GOT3 (cell line): ENCODE data around the gene MAP2K5.
A peak's percentile ranks its signal among the peaks of the same experiment; 100 is the strongest.

ENCODE experiments used
- DNase-seq: peaks from one replicate; lab custom pipeline; 2025; ENCODE audit warnings: mixed read lengths; lab: John Stamatoyannopoulos, UW

Gene MAP2K5

DNA sequence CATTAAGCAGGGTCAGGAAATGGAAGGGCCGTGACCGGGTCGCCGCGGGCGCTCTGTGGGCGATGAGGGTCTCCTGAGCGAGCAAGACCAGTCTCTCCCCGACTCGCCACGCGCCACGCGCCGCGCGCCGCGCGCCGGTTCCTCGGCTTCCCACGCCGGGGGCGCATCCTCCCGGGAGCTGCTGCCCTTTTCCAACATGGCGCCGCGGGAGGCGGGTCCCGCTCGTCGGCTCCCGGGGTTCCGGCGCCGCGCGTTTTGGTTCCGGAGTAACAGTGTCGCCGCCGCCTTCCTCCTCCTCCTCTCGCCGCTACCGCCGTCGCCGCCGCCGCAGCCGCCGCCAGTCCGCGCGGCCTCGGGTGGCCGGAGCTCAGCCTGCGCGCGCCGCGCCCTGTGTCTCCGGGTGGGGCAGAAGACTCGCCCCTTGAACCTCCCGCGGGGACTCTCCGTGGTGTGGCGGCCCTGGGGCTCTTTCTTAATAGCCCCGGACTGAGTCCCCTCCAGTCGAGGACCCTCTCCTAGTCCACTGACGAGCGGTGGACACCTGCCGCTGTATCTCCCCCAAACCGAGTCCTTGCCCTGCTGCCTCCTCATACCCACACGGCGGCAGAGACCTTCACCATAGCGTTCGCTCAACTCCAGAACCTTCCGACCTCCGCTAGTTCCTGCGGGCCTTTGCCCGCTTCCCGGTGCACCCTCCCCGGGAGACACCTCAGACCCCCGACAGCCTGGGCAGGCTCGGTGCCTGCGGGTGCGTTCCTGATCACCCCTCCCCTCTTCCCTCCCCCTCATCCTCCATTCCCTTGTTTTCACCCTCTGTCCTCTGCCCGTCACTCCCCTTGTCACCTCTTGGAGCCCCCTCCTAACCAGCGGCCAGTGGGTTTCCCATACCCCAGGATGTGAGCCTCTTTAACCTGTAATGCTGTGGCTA, at the start of gene MAP2K5:
MAP2K5 (plus strand) TSS at position 284 of the 928 bp plus-strand sequence; CDS start at position 917, 633 bp downstream.
- peak; percentile 42 for DNase-seq

DNA sequence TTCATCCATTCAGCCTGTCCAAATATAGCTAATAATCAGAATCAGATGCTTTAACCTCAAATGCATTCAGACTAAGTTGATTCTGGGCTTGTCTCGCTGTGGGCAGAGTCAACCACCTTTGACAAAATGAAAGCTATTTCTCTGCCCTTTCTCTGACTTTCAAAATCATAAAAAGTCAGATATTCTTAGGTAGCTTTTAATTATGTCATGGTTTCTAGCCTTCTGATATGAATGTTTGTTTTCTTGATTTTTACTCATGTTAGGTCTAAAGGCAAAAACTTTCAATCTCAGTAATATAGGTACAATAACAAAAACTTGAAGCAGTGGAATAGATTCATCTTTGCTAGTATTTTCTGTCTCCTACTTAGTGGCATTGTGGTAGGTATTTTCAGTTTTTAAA, 46.9 kb upstream of the MAP2K5 start:
- no peak for DNase-seq

DNA sequence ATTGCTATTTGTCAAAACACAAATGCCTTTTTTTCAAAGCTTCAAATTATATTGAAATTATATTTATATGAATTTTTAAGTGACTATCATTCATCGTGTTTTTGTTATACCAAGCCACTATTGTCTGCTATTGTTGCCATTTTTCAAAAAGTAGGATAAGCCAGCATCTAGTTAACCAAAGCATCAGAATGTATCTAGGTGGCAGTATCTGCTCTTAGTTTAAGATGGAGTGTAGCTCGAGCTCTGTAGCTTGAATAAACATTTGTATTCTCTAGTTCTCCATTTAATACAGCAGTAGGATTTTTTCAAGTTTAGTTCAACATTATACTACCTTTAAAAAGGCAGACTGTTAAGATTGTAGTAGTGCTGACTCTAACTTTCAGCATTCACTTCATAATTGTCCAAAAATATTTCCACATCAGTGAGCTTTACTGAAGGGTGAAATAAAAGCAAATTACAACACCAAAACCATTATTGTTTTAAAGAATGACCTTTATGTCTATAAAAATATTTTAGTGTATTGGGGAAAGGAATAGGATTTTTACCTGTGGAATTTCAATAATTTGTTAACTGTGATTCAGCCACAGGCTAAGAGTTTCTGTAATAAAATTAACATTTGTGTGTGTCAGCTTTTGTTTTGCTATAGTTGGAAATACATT, 41.2 kb upstream of the MAP2K5 start:
- DNase-seq, result no peak

DNA sequence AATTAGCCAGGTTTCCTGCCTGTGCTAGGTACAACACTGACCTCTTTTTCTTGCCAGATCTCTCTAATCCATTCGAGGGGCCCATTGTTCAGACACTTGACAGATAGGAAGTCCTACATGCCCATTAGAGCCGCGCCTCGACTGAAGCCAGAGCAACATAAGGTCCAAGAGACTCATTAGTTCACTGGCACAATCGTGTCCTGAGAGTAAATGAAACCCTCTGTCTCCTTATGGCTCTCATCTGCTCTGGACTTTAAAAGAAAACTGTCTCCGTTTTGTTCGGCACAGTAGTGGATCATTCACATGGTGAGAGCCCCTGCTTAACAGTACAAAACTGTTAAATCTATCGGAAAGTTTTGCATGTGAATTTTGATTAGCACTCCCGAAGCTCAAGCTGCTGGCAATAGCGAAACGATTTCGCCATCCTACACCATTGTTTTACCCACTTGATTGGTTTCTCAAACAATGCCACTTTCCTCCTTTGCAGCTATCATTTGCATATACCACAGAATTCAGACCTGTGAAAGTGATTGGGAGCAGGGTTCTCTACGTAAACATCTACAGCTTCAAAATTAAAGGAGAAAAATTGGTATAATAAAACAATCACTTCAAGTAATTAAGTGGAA, 40.6 kb upstream of the MAP2K5 start:
- DNase-seq, result no peak

DNA sequence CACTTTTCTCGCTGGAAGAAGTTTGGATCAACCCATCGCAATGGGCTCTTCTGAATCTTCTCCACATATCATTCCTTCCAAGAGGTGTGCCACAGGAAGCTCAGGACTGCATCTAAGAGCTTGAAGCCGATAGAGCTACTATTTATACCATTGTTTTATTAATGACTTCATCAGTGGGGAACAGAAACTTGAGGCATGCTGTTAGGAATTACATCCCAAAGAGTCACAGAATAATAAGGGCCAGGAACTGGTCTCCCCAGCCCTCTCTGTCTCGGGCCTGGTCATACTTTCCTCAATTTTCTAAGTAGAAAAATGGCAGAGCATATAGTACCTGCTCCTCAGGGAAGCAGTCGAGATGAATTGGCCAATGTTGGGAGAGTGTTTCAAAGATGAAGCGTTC, 38.4 kb upstream of the MAP2K5 start:
- DNase-seq, result no peak

DNA sequence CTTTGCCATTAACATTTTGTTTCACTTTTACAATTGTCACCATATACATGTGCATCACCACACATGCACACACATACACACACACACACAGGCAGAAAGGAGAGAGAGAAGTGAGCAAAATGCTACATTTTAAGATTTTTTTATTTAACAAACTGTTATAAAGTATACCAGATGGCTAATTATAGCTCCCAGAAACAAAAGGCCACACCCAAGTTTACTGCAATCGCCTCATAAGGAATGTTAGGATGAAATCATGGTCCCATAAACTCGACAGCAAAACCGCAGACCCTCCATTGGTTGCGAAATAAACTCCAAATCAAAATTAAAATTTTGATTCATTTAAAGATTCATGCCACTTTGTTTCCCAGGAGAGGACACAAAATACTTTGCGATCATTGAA, 37.7 kb upstream of the MAP2K5 start:
- DNase-seq, result no peak

DNA sequence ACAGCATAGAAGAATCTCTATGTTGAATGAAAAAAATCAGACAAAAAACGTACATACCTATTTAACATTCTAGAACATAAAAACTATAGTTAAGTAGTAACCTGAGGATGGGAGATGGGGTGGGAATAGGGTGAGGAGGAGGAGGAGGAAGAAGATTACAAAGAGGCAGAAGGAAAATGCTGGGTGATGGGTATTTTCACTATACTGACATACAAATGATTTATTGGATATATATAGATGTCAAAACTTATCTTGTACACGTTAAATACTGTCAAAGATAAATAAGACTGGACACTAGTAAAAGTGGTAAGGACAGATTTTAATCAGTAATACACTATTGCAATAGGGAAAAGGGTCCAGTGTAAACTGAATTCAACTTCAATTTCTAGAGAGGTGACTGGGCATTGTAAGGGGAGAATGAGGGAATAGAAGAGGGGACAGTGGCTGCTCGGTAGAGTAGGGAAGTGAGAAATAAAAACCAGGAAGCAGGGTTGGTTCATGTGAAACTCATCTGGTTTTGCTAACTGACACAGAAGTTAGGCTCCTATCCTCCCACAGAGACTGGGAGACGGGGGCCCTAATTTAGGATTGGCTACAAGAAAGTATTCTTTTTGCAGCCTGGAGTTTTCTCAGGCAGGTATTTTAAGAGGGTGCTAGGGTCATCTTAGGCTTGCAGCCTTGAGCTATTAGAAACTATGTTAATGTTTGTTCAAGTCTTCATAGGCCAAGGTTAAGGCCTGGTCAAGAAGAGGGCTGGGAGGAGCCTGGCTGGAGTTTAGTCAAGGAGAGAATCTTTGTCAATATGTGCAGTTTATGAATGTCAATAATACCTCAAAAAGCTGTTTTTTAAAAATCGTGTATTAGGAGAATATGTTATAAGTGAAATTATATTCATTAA, 36.6 kb upstream of the MAP2K5 start:
- DNase-seq, result no peak

DNA sequence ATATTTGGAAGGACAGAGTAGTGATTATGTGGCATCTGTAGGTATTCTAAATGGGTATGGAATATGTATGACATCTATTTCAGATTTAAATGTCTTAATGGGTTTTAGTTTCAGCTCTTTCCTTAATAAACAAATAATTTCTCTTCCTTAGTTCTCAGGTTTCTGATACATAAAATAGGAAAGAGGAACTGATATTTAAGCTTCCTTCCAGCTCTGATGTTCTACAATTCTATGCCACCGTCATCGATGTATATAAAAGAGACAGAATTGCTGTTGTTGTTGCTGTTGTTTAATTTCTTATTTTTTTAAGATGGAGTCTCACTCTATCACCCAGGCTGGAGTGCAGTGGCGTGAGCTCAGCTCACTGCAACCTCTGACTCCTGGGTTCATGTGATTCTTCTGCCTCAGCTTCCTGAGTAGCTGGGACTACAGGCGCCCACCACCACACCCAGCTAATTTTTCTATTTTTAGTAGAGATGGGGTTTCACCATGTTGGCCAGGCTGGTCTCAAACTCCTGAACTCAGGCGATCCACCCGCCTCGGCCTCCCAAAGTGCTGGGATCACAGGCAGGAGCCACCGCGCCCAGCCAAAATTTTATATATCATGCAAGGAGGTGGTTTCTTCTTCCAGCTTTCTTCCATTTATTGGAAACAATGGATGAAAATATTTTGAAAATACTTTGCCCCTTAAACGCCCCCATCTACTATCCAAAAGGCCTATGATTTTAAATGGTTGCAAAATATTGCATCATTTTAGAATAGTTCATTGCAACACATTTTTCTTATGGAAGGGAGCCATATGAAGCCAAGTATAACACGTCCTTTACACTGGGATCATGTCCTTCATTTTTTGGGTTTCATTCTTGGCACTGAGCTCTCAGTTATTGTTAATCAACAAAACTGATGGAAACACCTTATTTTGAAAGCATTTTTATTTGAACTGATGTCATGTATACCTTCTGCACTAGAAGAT, 35.4 kb upstream of the MAP2K5 start:
- DNase-seq, result no peak

DNA sequence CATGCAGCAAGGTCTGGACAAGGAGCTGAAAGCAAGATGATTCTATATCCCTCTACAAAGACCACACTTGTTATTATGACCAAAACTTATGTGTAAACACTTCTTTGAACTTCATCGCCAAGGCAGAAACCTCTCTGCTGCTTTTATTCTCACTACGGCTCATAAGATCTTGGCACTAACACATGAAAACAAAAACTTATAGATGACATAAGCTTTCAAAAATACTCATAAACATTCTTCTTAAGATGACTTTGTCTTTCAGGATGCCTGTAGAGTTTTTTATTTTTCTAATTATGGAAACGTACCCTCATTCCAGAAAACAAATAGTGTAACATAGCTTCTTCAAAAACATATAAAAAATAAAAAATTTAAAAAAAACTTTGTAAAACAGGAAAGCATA, 34.1 kb upstream of the MAP2K5 start:
- no peak for DNase-seq

DNA sequence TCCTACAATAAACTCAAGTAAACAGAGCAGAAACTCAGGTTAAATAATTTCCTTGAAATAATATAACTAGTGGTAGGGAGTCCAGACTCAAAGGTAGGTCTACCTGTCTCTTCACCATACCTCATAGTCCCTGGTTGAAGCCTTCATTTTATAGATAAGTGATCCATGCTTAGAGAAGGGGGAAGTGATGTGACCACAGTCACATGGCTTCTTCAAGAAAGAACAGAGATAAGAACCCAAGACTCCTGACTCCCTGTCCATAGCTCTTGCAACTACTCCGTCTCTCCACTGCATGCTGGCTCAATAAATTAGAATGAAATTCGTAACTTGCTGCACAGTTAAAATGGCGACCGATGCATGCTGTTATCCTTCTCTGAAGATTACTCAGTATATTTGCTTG, 32.6 kb upstream of the MAP2K5 start:
- no peak for DNase-seq

DNA sequence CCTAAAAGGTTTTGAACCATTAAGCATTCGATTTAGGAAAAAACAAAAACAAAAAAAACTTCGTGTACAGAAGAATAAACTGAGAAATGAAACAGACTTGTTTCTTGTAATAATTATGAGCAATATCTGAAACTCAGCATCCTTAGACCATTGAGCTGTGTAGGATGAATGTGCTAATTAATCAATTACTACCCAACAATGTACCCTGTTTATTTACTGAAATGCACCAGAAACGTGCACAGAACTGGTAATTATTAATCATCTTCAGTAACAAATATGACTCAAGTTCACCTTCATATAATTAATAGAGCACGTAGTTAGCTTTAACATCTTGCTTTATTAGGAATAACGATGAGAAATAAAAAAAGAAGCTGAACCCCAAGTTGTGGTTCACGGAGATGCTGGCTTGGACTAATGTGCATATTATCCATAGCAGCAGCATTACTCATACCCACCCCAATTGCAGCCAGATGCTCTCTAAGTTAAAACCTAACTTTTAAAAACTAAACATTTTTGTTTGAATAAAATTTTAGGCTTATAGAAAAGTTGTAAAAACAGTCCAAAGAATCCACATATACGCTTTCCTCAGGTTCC, 31.8 kb upstream of the MAP2K5 start:
- no peak for DNase-seq

DNA sequence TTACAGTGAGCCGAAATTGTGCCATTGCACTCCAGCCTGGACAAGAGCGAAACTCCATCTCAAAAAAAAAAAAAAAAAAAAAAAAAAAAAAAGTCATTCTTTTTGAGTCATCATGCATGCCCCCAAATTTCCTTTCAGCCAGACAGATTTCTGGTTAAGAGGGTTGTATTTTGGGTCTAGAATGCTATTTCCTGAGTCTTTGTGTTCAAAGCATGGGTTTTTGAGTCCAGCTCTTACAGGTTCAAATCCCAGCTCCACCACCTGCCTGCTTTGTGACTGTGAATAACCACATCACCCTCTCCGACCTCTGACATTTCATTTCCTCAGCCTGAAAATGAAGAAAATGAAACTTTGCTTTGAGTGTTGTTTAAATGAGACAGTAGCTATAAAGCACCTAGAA, 30.9 kb upstream of the MAP2K5 start:
- DNase-seq, result no peak

DNA sequence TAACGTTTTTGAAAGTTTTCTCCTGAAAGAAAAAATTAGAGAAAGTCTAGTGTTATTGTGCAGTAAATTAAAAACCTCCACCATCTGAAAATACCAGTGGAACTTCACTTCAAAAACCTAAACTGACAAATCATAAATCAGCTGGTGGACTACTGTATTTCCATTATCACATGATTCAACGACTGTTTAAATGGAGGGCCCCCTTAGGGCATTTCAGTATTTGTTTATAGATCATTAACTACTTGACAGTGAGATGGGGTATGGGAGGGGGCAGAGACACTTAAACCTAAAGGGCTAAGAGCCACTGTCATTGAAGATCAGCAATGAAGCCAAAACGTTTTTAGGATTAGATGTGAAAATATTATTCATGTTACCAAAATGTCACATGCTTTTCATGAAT, 30.4 kb upstream of the MAP2K5 start:
- no peak for DNase-seq

DNA sequence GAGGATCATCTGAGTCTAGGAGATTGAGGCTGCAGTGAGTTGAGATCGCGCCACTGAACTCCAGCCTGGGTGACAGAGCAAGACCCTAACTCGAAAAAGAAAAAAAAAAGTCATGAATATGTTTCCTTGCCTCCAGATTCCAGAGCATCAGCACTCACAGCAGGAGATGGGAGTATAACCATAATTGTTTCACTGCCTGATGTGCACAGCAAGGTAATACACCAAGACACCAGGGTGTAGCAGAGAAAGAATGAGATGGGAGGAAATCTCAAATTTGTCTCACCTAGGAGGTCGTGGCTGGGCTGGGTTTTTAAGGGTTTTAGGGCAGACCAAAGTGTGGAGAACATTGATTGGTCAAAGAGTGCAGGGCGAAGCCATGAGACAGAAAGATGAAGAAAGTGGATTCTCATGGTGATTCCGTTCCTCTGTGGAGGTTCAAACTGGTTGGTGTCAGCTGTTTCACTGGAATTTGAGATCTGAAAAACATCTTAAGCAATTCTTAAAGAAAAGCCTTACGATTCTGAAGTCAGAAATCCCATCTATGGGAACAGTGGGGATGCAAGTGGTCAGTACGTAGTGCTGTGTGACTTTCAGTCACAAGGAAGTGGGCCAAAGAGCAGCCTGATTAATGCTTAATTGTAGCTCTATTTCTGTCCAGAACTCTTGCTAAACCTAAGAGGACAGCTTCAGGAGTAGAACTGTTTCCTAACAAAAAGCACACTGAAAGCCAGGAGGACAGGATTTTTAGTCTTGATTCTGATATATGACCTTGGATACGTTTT, 29.4 kb upstream of the MAP2K5 start:
- DNase-seq, result no peak

DNA sequence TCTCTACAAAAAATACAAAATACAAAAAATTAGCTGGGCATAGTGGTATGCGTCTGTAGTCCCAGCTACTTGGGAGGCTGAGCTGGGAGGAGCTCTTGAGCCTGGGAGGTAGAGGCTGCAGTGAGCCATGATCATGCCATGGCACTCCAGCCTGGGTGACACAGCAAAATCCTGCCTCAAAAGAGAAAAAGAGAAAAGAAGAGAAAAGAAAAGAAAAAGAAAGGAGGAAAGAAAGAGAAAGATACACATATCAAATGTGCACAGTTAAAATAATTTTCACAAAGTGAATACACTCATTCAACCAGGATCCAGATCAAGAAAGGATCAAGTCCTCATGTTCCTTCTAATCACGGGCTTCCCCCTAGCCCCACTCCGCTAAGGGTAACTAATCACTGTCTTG, 27.4 kb upstream of the MAP2K5 start:
- no peak for DNase-seq

DNA sequence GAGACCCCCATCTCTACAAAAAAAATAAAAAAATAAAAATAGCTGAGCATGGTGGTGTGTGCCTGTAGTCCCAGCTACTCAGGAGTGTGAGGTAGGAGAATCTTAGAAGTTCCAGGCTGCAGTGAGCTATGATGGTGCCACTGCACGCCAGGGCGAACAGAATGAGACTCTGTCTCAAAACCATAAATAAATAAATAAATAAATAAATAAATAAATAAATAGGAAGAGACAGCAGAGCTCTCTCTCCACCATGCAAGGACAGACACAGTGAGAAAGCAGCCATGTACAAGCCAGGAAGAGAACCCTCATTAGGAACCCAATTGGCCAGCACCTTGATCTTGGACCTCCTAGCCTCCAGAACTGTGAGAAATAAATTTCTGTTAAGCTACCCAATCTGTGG, 26.9 kb upstream of the MAP2K5 start:
- DNase-seq, result no peak

DNA sequence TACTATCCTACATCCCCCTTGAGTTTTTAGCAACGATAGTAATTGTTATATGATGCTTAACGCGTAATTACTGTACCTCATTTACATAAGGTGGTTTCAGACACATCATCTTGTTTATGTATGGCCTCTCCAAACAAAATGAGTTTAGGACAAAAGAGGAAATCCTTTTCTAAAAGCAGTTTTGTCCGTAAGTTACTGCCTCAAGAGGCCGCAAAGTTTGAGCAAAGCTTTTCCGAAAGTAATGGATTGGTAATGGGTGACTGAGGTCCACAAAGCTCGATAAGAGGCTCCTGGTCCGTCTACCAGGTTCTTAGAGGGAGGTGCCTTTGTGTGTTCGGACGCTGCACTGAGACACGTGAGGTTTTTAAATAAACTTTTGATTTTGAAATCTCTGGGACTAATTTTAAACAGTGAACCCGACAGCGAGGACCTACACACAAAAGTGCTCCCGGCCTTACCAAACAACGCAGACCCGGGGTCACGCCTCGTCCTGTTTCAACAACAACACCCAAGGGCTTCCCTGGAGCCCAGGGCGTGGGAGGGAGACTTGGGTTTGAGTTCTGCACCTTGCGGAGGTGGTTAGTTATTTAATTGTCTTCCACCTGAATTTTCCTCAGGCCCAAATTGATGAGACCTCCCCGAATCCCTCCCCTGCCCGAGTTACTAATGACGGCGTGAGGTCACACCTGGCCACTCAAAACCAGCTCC, 22.0 kb upstream of the MAP2K5 start:
- DNase-seq, result no peak

DNA sequence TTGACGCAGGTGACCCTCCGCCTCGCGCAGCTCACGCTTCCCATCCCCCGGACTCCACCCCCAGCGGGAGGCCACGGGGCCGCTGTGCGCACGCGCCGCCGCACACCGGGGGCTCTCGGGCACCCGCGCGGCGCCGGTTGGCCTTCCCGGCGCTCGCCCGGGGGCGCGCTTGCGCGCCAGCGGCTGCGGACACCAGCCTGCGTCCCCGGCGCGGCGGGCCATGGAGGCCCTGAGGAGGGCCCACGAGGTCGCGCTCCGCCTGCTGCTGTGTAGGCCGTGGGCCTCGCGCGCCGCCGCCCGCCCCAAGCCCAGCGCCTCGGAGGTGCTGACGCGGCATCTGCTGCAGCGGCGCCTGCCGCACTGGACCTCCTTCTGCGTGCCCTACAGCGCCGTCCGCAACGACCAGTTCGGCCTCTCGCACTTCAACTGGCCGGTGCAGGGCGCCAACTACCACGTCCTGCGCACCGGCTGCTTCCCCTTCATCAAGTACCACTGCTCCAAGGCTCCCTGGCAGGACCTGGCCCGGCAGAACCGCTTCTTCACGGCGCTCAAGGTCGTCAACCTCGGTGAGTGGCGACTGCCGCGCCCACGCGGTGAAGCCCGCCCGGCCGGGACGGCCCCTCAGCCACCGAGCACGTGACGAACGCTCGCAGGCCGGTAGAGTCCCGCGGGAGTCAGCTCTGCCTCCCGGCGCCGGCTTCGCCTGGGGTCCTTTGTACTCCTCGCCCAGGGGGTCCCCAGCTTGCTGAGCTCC, 21.3 kb upstream of the MAP2K5 start, which contains the start of gene C15orf61:
C15orf61 (plus strand) TSS at position 103 of the 754 bp plus-strand sequence; CDS start at position 221, 118 bp downstream.
- DNase-seq, result peak; percentile 73
